Upper lobe of left lung (tissue), 6 donors: ENCODE data around the gene AKNA. TPM values are rescaled to one million over a fixed set of nuclear protein-coding genes. Genes with fewer than 3 reads are reported as not detected.

Experiments used
- ATAC-seq, 2 donors: fragments of 200-7000 bp; cut with Tn5 transposase; one replicate each; pipeline ENCODE4 v1.9.1; 2022; ENCODE audit warnings: mild to moderate bottlenecking in 2 of 2, moderate library complexity in 2 of 2; ENCODE audit not compliant: low FRiP score in 2 of 2
- DNase-seq, 2 donors: peaks; one replicate each; pipeline ENCODE4 v3.0.0-alpha.2; 2019 to 2020
- H3K27ac ChIP-seq, 4 donors: fragments of 200-600 bp; sonication (generic); one replicate each; pipeline ENCODE4 v1.5.1; 2016 to 2019
- H3K27me3 ChIP-seq, 4 donors: fragments of 200-600 bp; sonication (generic); one replicate each; pipeline ENCODE4 v1.5.1; 2017 to 2019
- H3K36me3 ChIP-seq, 4 donors: fragments of 200-600 bp; sonication (generic); one replicate each; pipeline ENCODE4 v1.5.1; 2016 to 2019
- H3K4me1 ChIP-seq, 4 donors: fragments of 200-600 bp; sonication (generic); one replicate each; pipeline ENCODE4 v1.5.1; 2018 to 2019
- H3K4me3 ChIP-seq, 4 donors: fragments of 200-600 bp; sonication (generic); one replicate each; pipeline ENCODE4 v1.5.1; 2017 to 2019; ENCODE audit warnings: mild to moderate bottlenecking in 2 of 4, moderate library complexity in 1 of 4
- H3K9me3 ChIP-seq, 4 donors: fragments of 200-600 bp; sonication (generic); one replicate each; pipeline ENCODE4 v1.5.1; 2018 to 2019
- CTCF ChIP-seq, 6 experiments: fragments of 450-650 bp in 4 of 6; fragments of 200-600 bp in 2 of 6; sonication (generic) in 2 of 6; IDR thresholded peaks; one replicate each; pipeline ENCODE4 v1.5.1; 2016 to 2019; ENCODE audit warnings: antibody characterized with exemption in 6 of 6
- EP300 ChIP-seq, 4 donors: sonication (generic); formaldehyde crosslinking; IDR thresholded peaks; one replicate each; pipeline ENCODE4 v1.5.1; 2017; ENCODE audit warnings: antibody characterized with exemption in 4 of 4, control low read depth in 2 of 4
- POLR2A ChIP-seq, 4 donors: fragments of 450-650 bp; IDR thresholded peaks; one replicate each; pipeline ENCODE4 v1.5.1; 2016 to 2017; ENCODE audit warnings: antibody characterized with exemption in 4 of 4, mild to moderate bottlenecking in 2 of 4
- POLR2AphosphoS5 ChIP-seq, 2 donors: sonication (generic); formaldehyde crosslinking; IDR thresholded peaks; one replicate each; pipeline ENCODE4 v1.5.1; 2017; ENCODE audit warnings: antibody characterized with exemption in 2 of 2
- WGBS, 2 donors: methylation state at CpG; one replicate each; pipeline ENCODE4 v1.1.5; 2017 to 2018; 5-methylcytosine and 5-hydroxymethylcytosine counted together
- total RNA-seq, 6 donors: library from RNA; depleted of rRNA in 4 of 6; stranded (reverse); fragments of >200 nt in 4 of 6; gene quantifications; one replicate each; pipeline versions ENCODE4 v1.1.0 to v1.2.1, GENCODE V29; 2016 to 2021
- donor health status: DM: no; HTN: no; CAD: no; lungs with moderate emphysema.
- donor health status: DM: no; HTN: yes; CAD: no; lungs with severe emphysema.

The AKNA gene
- total RNA-seq, 6 donors from 2014 or later = 38.3 to 152 (median 61.5) TPM

DNA sequence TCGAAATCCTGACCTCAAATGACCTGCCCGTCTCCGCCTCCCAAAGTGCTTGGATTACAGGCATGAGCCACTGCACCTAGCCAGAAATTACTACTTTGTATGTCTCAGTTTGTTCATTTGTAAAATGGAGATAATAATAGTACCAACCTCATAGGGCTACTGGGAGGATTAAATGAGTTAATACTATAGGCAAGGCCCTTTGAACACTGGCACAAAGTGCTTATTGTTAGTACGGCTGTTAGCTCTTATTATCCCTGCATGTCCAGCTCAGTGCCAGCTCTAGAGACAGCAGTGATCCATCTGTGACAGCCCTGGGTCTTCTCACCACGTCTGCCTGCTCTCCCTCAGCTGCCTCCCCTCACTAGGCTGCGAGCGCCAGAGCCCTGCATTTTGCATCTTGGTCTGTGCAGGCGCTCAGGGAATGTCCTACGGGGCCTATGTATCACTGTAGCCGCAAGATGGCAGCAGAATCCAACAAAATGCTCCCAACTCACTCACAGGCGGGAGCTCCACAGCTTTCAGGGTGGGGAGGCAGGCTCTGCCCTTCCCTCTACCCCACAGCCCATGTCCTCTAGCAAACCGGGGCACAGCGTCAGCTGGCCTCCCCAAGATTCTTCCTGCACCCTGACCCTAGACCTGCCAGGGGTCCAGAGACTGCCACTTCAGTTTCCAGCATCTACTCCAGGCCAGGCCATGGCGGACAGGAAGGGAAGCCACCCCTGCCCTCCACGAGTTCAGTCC, 17.7 kb upstream of the AKNA start:
- TF ChIP-seq EP300 (IDR thresholded peaks at IDR 0.05) (no peak), CTCF (IDR thresholded peaks at IDR 0.05) (peak; percentile 73 to 90 (median 83)), POLR2A (IDR thresholded peaks at IDR 0.05) (no peak), POLR2AphosphoS5 (IDR thresholded peaks at IDR 0.05) (no peak)
- 30 to 40% methylated on average over 10 to 15 of the region's 15 CpGs for WGBS, 2 donors
- ATAC-seq (peak; percentile 84 to 92), DNase-seq (peak in 1 of 2 donors; percentile 82)
- peaks cover 0 to 8% (median 2%) of the 10 kb centered on the region in 4 donors for H3K4me1 ChIP-seq
- no peaks in the 10 kb centered on the region for H3K27me3 ChIP-seq
- no peaks in the 10 kb centered on the region for H3K9me3 ChIP-seq
- no peak overlapping the region for H3K4me3 ChIP-seq
- no peak overlapping the region for H3K27ac ChIP-seq
- H3K36me3 ChIP-seq = no peaks in the 10 kb centered on the region

- Histone ChIP-seq H3K4me3 (no peak overlapping the region), H3K9me3 (no peaks in the 10 kb centered on the region), H3K36me3 (no peaks in the 10 kb centered on the region), H3K4me1 (peaks cover 0 to 8% (median 2%) of the 10 kb centered on the region in 4 donors), H3K27me3 (no peaks in the 10 kb centered on the region), H3K27ac (no peak overlapping the region)
- TF ChIP-seq POLR2A (IDR thresholded peaks at IDR 0.05) = no peak
- no peak for TF ChIP-seq CTCF (IDR thresholded peaks at IDR 0.05)
- no peak for TF ChIP-seq EP300 (IDR thresholded peaks at IDR 0.05)
- TF ChIP-seq POLR2AphosphoS5 (IDR thresholded peaks at IDR 0.05) = no peak
- no peak for ATAC-seq
- DNase-seq = no peak
- WGBS, 2 donors = 75 to 89% methylated on average over 2 of the region's 2 CpGs
Measured at GRCh38 chr9:114404531-114404930, 16.7 kb upstream of the AKNA start.

GRCh38 chr9:114403153-114403756, 15.5 kb upstream of the AKNA start:
- Histone ChIP-seq H3K4me1 (peaks cover 2 to 16% (median 3%) of the 10 kb centered on the region in 4 donors), H3K27me3 (no peaks in the 10 kb centered on the region), H3K36me3 (no peaks in the 10 kb centered on the region), H3K27ac (no peak overlapping the region), H3K4me3 (no peak overlapping the region), H3K9me3 (no peaks in the 10 kb centered on the region)
- TF ChIP-seq CTCF (IDR thresholded peaks at IDR 0.05) (no peak), EP300 (IDR thresholded peaks at IDR 0.05) (no peak), POLR2A (IDR thresholded peaks at IDR 0.05) (no peak), POLR2AphosphoS5 (IDR thresholded peaks at IDR 0.05) (no peak)
- no peak for ATAC-seq
- 89 to 92% methylated on average over 12 to 16 of the region's 16 CpGs for WGBS, 2 donors
- DNase-seq = no peak

GRCh38 chr9:114401344-114401743, 13.6 kb upstream of the AKNA start:
- Histone ChIP-seq H3K36me3 (no peaks in the 10 kb centered on the region), H3K4me1 (peaks cover 7 to 31% (median 13%) of the 10 kb centered on the region in 4 donors), H3K27me3 (no peaks in the 10 kb centered on the region), H3K9me3 (no peaks in the 10 kb centered on the region), H3K4me3 (no peak overlapping the region), H3K27ac (no peak overlapping the region)
- 73 to 76% methylated on average over 7 of the region's 7 CpGs for WGBS, 2 donors
- no peak for ATAC-seq
- DNase-seq = no peak
- TF ChIP-seq POLR2A (IDR thresholded peaks at IDR 0.05) (no peak), POLR2AphosphoS5 (IDR thresholded peaks at IDR 0.05) (no peak), CTCF (IDR thresholded peaks at IDR 0.05) (no peak), EP300 (IDR thresholded peaks at IDR 0.05) (no peak)
